NCI-H510A treated with DMSO at 0.1 percent for 48 hours (cell line): ENCODE data around the gene USP17L5.
"Not testable (repeated sequence)": the region's sequence is repeated elsewhere in the genome, so short reads cannot be mapped to it uniquely, and the experiment has no call there.

ENCODE experiments used
- DNase-seq: peaks from one replicate; lab custom pipeline; 2025; lab: John Stamatoyannopoulos, UW

The USP17L5 gene, protein sequence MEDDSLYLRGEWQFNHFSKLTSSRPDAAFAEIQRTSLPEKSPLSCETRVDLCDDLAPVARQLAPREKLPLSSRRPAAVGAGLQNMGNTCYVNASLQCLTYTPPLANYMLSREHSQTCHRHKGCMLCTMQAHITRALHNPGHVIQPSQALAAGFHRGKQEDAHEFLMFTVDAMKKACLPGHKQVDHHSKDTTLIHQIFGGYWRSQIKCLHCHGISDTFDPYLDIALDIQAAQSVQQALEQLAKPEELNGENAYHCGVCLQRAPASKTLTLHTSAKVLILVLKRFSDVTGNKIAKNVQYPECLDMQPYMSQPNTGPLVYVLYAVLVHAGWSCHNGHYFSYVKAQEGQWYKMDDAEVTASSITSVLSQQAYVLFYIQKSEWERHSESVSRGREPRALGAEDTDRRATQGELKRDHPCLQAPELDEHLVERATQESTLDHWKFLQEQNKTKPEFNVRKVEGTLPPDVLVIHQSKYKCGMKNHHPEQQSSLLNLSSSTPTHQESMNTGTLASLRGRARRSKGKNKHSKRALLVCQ

DNA sequence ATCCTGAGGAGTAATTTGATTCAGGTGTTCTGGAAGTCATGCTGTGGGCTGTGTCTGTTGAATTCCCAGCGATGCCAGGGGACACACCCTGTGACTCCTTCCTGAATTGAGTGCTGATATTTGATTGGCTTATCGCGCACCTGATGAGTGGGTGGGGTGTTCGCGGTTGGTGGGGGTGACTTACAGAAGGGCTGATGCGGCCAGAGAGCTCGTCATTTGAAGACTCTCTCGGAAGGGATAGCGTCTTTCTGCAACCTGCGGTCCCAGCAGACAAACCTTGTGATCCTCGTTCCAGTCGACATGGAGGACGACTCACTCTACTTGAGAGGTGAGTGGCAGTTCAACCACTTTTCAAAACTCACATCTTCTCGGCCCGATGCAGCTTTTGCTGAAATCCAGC lies at the start of gene USP17L5:
Gene USP17L5 (plus strand): TSS at position 301 of the 400 bp plus-strand sequence. CDS start 0 bp downstream, at position 301.
- DNase-seq, result not testable (repeated sequence)

DNA sequence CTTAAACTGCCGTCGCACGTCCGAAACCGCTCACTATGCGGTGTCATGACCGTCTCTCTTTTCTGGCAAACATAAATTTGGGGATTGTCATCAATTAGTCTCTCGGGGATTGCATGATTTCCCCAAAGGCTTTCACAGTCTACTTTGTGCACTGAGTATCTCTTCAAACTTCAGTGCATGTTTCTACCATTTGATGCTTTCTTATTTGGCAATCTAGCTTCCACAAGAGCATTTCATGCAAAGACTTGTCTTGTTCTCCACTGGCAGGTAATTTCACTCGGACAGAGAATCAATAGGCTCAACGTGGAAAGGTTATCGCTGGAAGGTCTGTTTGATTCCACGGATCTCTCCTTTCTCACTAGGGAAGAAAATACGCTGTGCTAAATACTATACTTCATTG lies 15.0 kb upstream of the USP17L5 start:
- not testable (repeated sequence) for DNase-seq

DNA sequence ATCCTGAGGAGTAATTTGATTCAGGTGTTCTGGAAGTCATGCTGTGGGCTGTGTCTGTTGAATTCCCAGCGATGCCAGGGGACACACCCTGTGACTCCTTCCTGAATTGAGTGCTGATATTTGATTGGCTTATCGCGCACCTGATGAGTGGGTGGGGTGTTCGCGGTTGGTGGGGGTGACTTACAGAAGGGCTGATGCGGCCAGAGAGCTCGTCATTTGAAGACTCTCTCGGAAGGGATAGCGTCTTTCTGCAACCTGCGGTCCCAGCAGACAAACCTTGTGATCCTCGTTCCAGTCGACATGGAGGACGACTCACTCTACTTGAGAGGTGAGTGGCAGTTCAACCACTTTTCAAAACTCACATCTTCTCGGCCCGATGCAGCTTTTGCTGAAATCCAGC lies 14.3 kb upstream of the USP17L5 start, which contains the start of gene USP17L24:
Gene USP17L24 (plus strand): TSS at position 301 of the 400 bp plus-strand sequence. CDS start 0 bp downstream, at position 301.
- not testable (repeated sequence) for DNase-seq

DNA sequence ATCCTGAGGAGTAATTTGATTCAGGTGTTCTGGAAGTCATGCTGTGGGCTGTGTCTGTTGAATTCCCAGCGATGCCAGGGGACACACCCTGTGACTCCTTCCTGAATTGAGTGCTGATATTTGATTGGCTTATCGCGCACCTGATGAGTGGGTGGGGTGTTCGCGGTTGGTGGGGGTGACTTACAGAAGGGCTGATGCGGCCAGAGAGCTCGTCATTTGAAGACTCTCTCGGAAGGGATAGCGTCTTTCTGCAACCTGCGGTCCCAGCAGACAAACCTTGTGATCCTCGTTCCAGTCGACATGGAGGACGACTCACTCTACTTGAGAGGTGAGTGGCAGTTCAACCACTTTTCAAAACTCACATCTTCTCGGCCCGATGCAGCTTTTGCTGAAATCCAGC lies 9.6 kb upstream of the USP17L5 start, which contains the start of gene USP17L25:
Gene USP17L25 (plus strand): TSS at position 301 of the 400 bp plus-strand sequence. CDS start 0 bp downstream, at position 301.
- DNase-seq, result not testable (repeated sequence)

DNA sequence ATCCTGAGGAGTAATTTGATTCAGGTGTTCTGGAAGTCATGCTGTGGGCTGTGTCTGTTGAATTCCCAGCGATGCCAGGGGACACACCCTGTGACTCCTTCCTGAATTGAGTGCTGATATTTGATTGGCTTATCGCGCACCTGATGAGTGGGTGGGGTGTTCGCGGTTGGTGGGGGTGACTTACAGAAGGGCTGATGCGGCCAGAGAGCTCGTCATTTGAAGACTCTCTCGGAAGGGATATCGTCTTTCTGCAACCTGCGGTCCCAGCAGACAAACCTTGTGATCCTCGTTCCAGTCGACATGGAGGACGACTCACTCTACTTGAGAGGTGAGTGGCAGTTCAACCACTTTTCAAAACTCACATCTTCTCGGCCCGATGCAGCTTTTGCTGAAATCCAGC lies 4.8 kb upstream of the USP17L5 start, which contains the start of gene USP17L26:
Gene USP17L26 (plus strand): TSS at position 301 of the 400 bp plus-strand sequence. CDS start 0 bp downstream, at position 301.
- not testable (repeated sequence) for DNase-seq

DNA sequence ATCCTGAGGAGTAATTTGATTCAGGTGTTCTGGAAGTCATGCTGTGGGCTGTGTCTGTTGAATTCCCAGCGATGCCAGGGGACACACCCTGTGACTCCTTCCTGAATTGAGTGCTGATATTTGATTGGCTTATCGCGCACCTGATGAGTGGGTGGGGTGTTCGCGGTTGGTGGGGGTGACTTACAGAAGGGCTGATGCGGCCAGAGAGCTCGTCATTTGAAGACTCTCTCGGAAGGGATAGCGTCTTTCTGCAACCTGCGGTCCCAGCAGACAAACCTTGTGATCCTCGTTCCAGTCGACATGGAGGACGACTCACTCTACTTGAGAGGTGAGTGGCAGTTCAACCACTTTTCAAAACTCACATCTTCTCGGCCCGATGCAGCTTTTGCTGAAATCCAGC lies 4.6 kb downstream of the USP17L5 start, which contains the start of gene USP17L27:
Gene USP17L27 (plus strand): TSS at position 301 of the 400 bp plus-strand sequence. CDS start 0 bp downstream, at position 301.
- not testable (repeated sequence) for DNase-seq

DNA sequence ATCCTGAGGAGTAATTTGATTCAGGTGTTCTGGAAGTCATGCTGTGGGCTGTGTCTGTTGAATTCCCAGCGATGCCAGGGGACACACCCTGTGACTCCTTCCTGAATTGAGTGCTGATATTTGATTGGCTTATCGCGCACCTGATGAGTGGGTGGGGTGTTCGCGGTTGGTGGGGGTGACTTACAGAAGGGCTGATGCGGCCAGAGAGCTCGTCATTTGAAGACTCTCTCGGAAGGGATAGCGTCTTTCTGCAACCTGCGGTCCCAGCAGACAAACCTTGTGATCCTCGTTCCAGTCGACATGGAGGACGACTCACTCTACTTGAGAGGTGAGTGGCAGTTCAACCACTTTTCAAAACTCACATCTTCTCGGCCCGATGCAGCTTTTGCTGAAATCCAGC lies 9.4 kb downstream of the USP17L5 start, which contains the start of gene USP17L28:
Gene USP17L28 (plus strand): TSS at position 301 of the 400 bp plus-strand sequence. CDS start 0 bp downstream, at position 301.
- not testable (repeated sequence) for DNase-seq

DNA sequence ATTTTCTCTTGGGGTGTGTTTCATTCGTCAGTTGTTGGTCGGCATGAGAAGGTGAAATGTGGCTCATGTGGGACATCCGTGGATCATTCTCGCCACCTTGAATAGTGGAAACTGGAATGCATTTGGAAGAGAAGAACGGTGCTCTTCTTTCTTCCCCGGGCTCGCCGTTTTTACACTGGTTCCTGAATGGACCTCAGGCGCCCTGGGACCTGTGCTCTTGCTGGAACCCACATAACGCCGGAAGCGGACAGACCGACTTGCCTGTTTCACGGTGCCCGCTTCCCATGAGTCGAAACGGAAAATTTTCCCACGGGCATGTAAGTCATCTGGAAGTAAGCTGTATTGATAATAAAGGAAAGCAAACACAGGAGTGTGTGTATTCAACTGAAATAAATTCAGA lies 11.7 kb downstream of the USP17L5 start:
- not testable (repeated sequence) for DNase-seq

DNA sequence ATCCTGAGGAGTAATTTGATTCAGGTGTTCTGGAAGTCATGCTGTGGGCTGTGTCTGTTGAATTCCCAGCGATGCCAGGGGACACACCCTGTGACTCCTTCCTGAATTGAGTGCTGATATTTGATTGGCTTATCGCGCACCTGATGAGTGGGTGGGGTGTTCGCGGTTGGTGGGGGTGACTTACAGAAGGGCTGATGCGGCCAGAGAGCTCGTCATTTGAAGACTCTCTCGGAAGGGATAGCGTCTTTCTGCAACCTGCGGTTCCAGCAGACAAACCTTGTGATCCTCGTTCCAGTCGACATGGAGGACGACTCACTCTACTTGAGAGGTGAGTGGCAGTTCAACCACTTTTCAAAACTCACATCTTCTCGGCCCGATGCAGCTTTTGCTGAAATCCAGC lies 14.1 kb downstream of the USP17L5 start, which contains the start of gene USP17L29:
Gene USP17L29 (plus strand): TSS at position 301 of the 400 bp plus-strand sequence. CDS start 0 bp downstream, at position 301.
- DNase-seq, result not testable (repeated sequence)

DNA sequence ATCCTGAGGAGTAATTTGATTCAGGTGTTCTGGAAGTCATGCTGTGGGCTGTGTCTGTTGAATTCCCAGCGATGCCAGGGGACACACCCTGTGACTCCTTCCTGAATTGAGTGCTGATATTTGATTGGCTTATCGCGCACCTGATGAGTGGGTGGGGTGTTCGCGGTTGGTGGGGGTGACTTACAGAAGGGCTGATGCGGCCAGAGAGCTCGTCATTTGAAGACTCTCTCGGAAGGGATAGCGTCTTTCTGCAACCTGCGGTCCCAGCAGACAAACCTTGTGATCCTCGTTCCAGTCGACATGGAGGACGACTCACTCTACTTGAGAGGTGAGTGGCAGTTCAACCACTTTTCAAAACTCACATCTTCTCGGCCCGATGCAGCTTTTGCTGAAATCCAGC lies 23.6 kb downstream of the USP17L5 start, which contains the start of gene USP17L30:
Gene USP17L30 (plus strand): TSS at position 301 of the 400 bp plus-strand sequence. CDS start 0 bp downstream, at position 301.
- DNase-seq, result not testable (repeated sequence)

DNA sequence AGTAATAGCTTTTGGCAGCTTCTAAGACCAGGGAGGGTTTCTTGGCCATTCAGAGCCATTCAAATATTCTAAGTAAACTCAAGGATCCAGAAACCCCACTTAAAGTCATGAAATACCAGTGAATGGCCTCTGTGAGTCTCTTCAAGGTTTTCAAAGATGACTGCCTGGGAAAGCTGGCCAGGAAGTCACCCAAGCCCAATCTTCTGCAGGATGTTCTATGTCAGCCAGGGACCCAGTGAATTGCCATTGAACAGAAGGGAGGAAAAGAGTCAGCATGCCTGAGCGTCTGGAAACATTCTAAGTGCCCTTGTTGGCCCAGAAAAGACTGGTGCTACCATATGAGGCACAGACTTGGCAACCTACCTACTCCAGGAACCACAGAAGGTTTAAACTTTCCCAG lies 40.7 kb downstream of the USP17L5 start:
- not testable (repeated sequence) for DNase-seq

DNA sequence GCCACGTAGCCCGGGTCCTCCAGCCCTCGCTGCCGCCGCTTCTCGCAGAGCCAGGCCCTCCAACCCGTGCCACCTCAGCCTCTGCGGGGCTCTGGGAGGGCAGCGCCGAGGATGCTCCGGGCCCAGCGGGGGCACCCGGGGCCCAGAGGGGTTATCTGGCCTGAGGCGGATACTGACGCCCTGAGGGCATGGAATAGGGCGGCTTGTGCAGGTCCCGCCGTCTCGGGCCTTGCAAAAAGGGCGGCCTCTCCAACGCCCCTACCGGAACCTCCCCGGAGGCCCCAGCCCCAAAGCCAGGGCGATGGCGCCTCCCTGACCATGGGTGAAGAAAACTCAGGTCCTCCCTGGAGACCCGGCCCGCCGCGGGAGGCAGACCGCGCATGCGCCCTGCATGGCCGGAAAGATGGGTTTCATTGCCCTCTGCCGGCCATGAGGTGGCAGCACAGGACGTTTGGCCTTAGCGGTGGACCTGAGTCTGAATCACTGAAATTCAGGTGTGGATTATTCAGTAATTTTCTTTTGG lies 41.9 kb downstream of the USP17L5 start:
- DNase-seq, result not testable (repeated sequence)

DNA sequence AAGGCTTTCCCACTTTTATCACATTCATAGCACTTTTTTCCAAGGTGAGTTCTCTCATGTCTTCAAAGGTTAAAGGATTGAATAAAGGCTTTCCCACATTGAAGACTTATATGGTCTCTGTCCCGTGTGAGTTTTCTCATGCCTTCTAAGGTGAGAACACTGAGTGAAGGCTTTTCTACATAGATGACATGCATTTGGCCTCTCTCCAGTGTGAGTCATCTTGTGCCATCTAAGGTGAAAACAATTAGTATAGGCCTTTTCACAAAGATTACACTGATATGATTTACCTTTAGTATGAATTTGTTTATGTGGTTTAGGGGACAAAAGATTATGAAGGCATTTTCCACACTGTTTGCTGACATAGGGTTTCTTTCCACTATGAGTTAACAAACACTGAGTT lies 44.9 kb downstream of the USP17L5 start:
- no peak for DNase-seq

DNA sequence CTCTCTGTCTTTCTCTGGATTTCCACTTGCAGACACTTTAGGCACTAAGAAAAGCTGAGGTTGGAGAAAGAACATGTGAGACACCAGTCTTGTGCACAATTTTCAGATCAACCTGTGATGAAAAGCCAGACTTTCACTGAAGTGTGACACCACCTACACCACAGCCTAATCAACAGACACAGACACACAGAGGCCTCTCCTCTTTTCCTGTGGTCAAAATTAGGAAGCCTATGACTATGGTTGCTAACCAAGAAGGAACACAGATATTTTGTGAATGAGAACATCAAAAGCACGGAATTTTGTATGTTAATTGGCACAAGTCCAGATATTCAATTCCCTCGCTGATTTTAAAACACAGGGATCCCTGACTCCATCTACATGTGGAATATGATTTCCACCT lies 49.8 kb downstream of the USP17L5 start:
- DNase-seq, result not testable (repeated sequence)
